Gastroesophageal sphincter (tissue), 3 donors: ENCODE results near the gene PRKG1.
A peak's percentile ranks its signal among the peaks of the same experiment; 100 is the strongest.

ENCODE experiments used
- CTCF ChIP-seq, 4 experiments: fragments of 200-600 bp in 2 of 4; fragments of 450-650 bp in 2 of 4; sonication (generic) in 1 of 4; IDR thresholded peaks; one replicate each; pipeline ENCODE4 v1.5.1; 2017 to 2019; ENCODE audit warnings: antibody characterized with exemption in 4 of 4, mild to moderate bottlenecking in 2 of 4, moderate library complexity in 2 of 4
- POLR2AphosphoS5 ChIP-seq: sonication (generic); formaldehyde crosslinking; IDR thresholded peaks from one replicate; pipeline ENCODE4 v1.6.1; 2017; ENCODE audit warnings: antibody characterized with exemption

GRCh38 chr10:51860257-51860656 lies 786.0 kb downstream of the PRKG1 start:
- TF ChIP-seq CTCF (IDR thresholded peaks at IDR 0.05) (no peak), POLR2AphosphoS5 (peak; percentile 24)
